ENCODE measurements around the gene CPA1.

The CPA1 gene

GRCh38 chr7:130433301-130433700 lies 53.0 kb downstream of the CPA1 start:
- H3K27me3 ChIP-seq = no peaks in the 10 kb centered on the region
- H3K4me3 ChIP-seq (ENCODE audit: low read depth in 1 of 2, low read length in 1 of 2) = no peak overlapping the region
- TF ChIP-seq, protein P1, sequence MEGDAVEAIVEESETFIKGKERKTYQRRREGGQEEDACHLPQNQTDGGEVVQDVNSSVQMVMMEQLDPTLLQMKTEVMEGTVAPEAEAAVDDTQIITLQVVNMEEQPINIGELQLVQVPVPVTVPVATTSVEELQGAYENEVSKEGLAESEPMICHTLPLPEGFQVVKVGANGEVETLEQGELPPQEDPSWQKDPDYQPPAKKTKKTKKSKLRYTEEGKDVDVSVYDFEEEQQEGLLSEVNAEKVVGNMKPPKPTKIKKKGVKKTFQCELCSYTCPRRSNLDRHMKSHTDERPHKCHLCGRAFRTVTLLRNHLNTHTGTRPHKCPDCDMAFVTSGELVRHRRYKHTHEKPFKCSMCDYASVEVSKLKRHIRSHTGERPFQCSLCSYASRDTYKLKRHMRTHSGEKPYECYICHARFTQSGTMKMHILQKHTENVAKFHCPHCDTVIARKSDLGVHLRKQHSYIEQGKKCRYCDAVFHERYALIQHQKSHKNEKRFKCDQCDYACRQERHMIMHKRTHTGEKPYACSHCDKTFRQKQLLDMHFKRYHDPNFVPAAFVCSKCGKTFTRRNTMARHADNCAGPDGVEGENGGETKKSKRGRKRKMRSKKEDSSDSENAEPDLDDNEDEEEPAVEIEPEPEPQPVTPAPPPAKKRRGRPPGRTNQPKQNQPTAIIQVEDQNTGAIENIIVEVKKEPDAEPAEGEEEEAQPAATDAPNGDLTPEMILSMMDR (IDR thresholded peaks at IDR 0.05) = no peak
- no peaks in the 10 kb centered on the region for H3K36me3 ChIP-seq
- no peaks in the 10 kb centered on the region for H3K9me3 ChIP-seq
- no peak overlapping the region for H3K27ac ChIP-seq
- H3K4me1 ChIP-seq (ENCODE audit: control insufficient read depth in 1 of 2, insufficient read depth in 1 of 2, low read depth in 1 of 2, low read length in 1 of 2) = peaks cover 19 to 30% of the 10 kb centered on the region in 2 experiments

DNA sequence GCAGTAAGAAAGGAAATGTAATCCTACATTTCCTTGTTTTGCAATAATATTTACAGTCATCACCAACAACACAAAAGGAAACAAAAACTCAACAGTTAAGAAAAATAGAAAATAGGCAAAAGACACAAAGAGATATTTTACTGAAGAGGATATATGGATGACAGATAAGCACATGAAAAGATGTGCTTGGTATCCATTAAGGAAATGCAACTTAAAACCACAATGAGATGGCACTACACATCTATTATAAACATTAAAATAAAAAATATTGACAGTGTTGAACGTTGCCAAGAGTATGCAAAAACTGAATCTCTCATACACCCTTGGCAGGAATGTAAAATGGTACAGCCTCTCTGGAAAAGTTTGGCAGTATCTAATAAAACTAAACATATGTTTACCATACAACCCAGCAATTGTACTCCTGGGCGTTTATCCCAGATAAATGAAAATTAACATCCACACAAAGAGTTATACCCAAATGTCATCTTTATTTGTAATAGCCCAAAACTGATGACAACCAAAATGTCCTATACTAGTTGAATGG lies 55.1 kb downstream of the CPA1 start:
- Histone ChIP-seq H3K27me3 (no peaks in the 10 kb centered on the region), H3K4me1 (ENCODE audit: control insufficient read depth in 1 of 2, insufficient read depth in 1 of 2, low read depth in 1 of 2, low read length in 1 of 2) (peaks cover 19 to 30% of the 10 kb centered on the region in 2 experiments), H3K36me3 (no peaks in the 10 kb centered on the region), H3K27ac (no peak overlapping the region), H3K4me3 (ENCODE audit: low read depth in 1 of 2, low read length in 1 of 2) (no peak overlapping the region), H3K9me3 (no peaks in the 10 kb centered on the region)
- TF ChIP-seq, protein P1 (IDR thresholded peaks at IDR 0.05) = no peak

- no peaks in the 10 kb centered on the region for H3K9me3 ChIP-seq
- no peaks in the 10 kb centered on the region for H3K36me3 ChIP-seq
- no peak overlapping the region for H3K27ac ChIP-seq
- H3K27me3 ChIP-seq = no peaks in the 10 kb centered on the region
- no peak overlapping the region for H3K4me3 ChIP-seq (ENCODE audit: low read depth in 1 of 2, low read length in 1 of 2)
- H3K4me1 ChIP-seq (ENCODE audit: control insufficient read depth in 1 of 2, insufficient read depth in 1 of 2, low read depth in 1 of 2, low read length in 1 of 2) = peaks cover 17 to 29% of the 10 kb centered on the region in 2 experiments
- TF ChIP-seq, protein P1 (IDR thresholded peaks at IDR 0.05) = no peak
Measured at GRCh38 chr7:130436253-130436652, 56.0 kb downstream of the CPA1 start.

All from neutrophil (primary cell).